IPS-20b (cell line): ENCODE measurements around the gene EPB41L4A.

Experiments used
- H3K27ac ChIP-seq: one replicate; pipeline ENCODE4 v1.5.1; 2013; ENCODE audit warnings: low read length
- H3K27me3 ChIP-seq: 2 replicates; pipeline ENCODE4 v1.6.1; 2013; ENCODE audit warnings: mild to moderate bottlenecking, low read length, inconsistent platforms; ENCODE audit not compliant: insufficient read depth
- H3K36me3 ChIP-seq: 2 replicates; pipeline ENCODE4 v1.6.1; 2013; ENCODE audit warnings: low read depth, mild to moderate bottlenecking, inconsistent platforms, low read length, moderate library complexity; ENCODE audit not compliant: insufficient read depth
- H3K4me1 ChIP-seq: 2 replicates; pipeline ENCODE4 v1.6.1; 2013; ENCODE audit warnings: mild to moderate bottlenecking, control low read depth, inconsistent platforms, low read length, moderate library complexity; ENCODE audit not compliant: insufficient read depth
- H3K4me3 ChIP-seq: 2 replicates; pipeline ENCODE4 v1.5.1; 2013; ENCODE audit warnings: mild to moderate bottlenecking, low read length, inconsistent platforms
- H3K9ac ChIP-seq: 2 replicates; pipeline ENCODE4 v1.6.1; 2013; ENCODE audit warnings: low read depth, mild to moderate bottlenecking, inconsistent platforms, low read length, moderate library complexity
- H3K9me3 ChIP-seq: 2 replicates; pipeline ENCODE4 v1.6.1; 2013; ENCODE audit warnings: mild to moderate bottlenecking, low read depth, low read length, inconsistent platforms; ENCODE audit not compliant: insufficient read depth

Gene EPB41L4A

DNA sequence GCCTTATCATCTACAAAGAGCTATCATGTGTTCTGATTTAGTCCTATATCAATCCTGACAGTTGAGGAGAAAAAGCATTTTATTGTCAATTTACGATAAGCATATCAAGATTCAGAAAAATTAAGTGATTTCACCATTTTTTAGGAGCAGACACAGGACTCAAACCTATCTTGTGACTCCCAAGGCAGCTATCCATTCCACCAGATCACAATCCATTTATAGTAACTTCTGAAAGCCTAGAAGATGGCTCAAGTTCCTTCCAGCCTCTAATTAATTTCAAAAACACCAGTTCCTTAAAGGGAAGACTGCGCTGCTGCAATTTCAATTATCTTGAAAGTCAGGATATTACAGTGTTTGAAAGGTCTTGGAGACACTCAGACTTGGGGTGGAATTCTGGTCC is 114.3 kb downstream of the EPB41L4A start:
- H3K36me3 ChIP-seq: no peaks in the 10 kb centered on the region
- no peaks in the 10 kb centered on the region for H3K27me3 ChIP-seq
- no peak overlapping the region for H3K27ac ChIP-seq
- H3K4me1 ChIP-seq: no peaks in the 10 kb centered on the region
- no peak overlapping the region for H3K9ac ChIP-seq
- H3K9me3 ChIP-seq: no peaks in the 10 kb centered on the region
- H3K4me3 ChIP-seq: no peak overlapping the region

DNA sequence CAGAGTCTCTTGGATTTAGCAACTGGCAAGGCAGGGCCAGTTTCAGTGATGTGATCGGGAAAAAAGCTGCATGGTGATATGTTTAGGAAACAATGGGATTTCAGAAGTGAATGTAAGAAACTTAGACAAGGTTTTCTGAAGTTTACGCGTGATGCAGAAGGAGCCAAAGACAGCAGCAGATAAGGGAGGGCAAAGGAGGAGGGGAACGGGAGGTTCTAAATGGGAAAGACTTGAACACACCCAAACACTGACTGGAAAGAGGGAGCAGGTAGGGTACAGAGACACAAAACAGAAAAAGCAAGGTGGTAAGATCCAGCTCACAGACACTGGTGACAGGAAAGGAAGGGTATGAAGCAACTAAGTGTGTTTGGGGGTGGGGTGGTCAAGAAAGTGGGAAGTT is 115.4 kb downstream of the EPB41L4A start:
- Histone ChIP-seq H3K36me3 (no peaks in the 10 kb centered on the region), H3K4me1 (no peaks in the 10 kb centered on the region), H3K27me3 (no peaks in the 10 kb centered on the region), H3K27ac (no peak overlapping the region), H3K4me3 (no peak overlapping the region), H3K9ac (no peak overlapping the region), H3K9me3 (no peaks in the 10 kb centered on the region)

DNA sequence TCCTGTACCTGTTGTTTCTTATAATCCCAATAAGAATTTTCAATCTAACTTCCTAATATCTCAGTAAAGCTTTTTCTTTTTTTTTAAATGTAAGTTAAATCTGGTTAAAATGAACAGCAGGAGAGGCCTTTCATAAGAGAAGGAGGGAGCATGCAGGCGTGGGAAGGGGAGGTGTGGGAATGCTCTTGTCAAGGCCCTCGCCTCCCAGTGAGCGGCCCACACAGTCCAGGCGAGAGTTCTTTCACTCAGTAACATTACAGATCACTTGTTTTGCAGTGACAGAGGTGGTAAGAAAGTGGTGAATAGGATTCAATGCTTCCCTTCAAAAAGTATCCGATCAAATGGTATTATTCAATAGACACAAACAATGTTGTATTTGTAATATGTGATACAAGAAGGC is 125.0 kb downstream of the EPB41L4A start:
- Histone ChIP-seq H3K36me3 (no peaks in the 10 kb centered on the region), H3K4me3 (no peak overlapping the region), H3K9me3 (no peaks in the 10 kb centered on the region), H3K4me1 (no peaks in the 10 kb centered on the region), H3K27me3 (no peaks in the 10 kb centered on the region), H3K27ac (no peak overlapping the region), H3K9ac (no peak overlapping the region)

DNA sequence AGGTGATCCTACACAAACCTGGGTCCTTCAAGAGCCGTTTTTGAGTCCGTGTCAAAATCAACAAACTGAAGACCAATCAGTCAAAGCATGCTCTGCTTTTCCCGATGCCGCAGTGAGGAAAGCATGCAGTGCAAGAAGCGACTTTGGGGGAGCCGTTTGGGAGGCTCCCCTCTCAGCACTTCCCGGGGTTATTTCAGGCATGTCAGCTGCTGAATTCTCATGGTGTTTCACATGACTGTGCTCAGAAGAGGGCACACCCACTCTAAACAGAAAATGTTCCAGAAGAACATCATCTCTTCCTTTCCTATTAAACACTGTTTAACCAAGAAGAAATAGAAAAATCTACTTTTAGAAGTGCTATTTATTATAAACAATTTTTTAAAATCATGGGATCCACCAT is 125.5 kb downstream of the EPB41L4A start:
- Histone ChIP-seq H3K9me3 (no peaks in the 10 kb centered on the region), H3K4me1 (no peaks in the 10 kb centered on the region), H3K27me3 (no peaks in the 10 kb centered on the region), H3K4me3 (no peak overlapping the region), H3K9ac (no peak overlapping the region), H3K27ac (no peak overlapping the region), H3K36me3 (no peaks in the 10 kb centered on the region)

DNA sequence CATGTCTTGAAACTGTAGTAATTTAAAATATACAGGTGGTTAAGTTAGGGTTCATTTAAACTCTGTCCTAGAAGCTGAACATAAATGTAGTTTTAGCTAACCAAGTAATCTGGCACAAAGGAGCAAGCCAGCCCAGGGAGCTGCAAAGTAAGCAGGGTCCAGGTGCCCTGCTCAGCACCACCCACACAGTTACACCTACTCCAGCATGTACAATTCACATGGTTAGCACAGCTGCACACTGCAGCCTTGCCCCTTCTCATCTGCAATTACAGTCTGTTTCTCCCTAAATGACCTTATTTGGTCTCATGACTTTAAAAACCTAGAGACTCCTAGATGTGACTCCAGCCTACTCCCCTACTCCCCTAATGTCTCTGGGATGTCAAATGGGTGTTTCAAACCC is 128.4 kb downstream of the EPB41L4A start:
- Histone ChIP-seq H3K27ac (no peak overlapping the region), H3K27me3 (no peaks in the 10 kb centered on the region), H3K9ac (no peak overlapping the region), H3K4me1 (no peaks in the 10 kb centered on the region), H3K9me3 (no peaks in the 10 kb centered on the region), H3K36me3 (no peaks in the 10 kb centered on the region), H3K4me3 (no peak overlapping the region)

DNA sequence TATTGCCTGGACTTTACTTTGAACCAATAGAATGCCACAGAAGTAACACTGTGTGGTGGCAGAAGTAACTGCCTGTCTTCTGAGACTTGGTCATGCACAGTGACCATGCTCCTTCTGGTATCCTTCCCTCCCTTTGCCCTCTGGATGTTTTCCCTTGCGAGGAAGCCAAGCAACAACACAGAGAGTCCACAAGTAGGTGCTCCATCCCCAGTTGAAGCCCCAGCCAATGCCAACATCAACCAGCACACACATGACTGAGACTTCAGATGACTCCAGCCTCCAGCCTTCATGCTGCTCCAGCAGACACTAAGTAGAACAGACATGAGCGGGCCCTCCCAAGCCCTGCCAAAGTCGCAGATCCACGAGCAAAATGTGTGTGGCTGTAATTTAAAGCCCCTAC is 129.6 kb downstream of the EPB41L4A start:
- no peaks in the 10 kb centered on the region for H3K27me3 ChIP-seq
- no peaks in the 10 kb centered on the region for H3K36me3 ChIP-seq

DNA sequence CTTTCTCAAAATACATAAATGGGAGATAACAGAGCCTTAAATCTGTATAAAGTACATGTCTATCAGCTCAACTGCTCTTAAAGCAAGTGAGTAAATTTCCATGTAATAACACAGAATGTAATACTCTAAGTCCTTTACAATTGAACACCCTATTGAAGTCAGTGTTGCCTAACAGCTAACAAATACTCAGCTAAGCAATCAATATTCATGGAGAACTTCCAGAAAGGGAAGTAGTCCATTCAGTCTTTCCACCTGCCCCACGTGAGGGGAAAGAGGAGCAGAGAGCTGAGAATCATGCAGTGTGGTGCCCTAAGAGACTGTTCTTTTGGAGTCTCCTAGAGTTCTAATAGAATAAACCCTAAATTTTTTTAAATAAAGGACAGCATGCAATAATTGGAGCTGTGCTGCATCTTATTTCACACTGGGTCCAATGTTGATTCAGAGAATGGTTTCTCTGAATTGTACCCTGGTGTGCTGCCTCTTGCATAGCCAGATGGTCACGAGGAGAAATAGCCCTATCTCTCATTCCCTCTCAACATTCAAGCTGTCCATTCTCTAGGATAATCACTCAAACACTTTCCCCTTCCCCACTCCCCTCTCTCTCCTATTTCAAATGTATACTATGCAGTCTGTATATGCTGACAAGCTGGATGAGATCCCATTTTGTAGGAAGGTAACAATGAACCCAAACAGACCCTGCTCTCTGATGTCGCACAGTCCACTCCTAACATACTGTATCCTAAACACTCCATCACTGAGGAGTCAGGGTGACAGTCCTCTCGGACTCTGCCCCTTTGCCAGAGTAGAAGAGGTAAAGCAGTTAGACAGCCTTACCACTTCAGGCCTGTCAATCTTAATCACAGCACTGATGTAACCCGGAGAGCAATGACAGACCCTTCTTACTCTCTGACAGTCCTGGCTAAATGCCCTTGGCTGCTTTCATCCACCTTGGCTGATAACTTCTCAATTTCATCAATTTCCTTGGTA is 134.8 kb downstream of the EPB41L4A start:
- H3K27ac ChIP-seq: no peak overlapping the region
- no peaks in the 10 kb centered on the region for H3K9me3 ChIP-seq
- H3K9ac ChIP-seq: no peak overlapping the region
- no peak overlapping the region for H3K4me3 ChIP-seq
- no peaks in the 10 kb centered on the region for H3K36me3 ChIP-seq
- no peaks in the 10 kb centered on the region for H3K4me1 ChIP-seq
- H3K27me3 ChIP-seq: no peaks in the 10 kb centered on the region

More for the DNA sequence above, 129.6 kb downstream of the EPB41L4A start:
- Histone ChIP-seq H3K9ac (no peak overlapping the region), H3K27ac (no peak overlapping the region), H3K4me3 (no peak overlapping the region), H3K4me1 (no peaks in the 10 kb centered on the region), H3K9me3 (no peaks in the 10 kb centered on the region)

DNA sequence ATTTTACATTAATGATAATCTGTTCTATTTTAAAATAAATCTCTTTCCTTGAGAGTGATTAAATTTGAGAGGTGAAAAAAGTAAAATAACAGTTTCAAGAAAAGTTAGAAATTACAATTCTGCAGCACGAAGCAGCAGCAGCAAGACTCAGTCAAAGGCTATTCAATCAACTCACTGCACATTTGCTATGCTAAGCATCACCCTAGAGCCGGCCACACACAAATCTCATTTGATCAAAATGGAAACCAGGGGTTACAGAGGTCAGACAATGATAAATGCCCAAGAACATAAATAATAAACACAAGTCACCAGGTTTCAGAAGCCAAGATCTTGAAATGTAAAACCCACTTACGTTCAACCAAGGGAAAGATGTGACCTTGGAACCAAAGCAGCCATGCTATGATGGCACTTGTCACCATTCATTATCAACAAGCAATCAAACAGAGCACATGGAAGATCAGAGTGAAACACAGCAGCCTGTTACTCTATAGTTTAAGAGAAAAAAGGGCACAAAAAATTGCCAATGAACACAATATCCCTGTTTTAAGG is 136.0 kb downstream of the EPB41L4A start:
- Histone ChIP-seq H3K27me3 (no peaks in the 10 kb centered on the region), H3K27ac (no peak overlapping the region), H3K4me3 (no peak overlapping the region), H3K9me3 (no peaks in the 10 kb centered on the region), H3K36me3 (no peaks in the 10 kb centered on the region), H3K4me1 (no peaks in the 10 kb centered on the region), H3K9ac (no peak overlapping the region)

DNA sequence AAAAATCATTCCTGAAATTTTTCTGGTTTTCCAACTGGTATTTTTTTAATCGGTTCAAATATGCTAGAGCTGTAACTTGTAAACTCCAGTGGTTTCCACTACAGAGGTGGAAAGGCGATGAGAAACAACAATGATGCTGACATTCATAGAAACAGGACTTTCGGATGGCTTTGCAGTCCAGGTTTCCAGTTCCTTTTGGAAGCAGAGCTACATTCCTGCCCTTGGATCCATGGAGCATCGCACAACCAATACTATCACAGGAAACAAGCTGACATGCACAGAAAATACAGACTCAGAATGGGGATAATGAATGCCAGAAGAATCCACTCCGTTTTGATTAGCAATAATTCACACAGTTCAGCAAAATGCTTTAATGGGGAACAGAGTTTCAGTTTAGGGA is 140.0 kb downstream of the EPB41L4A start:
- H3K36me3 ChIP-seq: no peaks in the 10 kb centered on the region

DNA sequence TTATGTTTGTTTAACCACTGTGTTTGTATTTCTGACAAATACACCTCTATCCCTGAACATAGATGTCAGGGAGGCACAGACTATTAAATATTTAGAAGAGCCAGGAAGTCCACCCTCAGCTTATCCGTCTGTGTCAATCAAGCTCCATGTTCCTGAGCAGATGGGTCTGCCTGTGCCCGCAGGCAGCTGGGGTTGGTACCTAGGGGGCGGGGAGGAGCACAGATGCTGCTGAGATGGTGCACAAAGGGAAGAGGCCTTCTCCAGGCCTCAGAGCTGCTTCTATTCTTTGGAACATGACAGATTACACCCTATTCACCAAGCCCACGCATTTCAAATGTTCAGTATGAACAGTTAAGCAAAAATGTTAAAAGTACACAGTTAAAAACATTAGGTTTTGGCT is 142.1 kb downstream of the EPB41L4A start:
- Histone ChIP-seq H3K9ac (no peak overlapping the region), H3K27ac (no peak overlapping the region), H3K4me1 (no peaks in the 10 kb centered on the region), H3K4me3 (no peak overlapping the region), H3K36me3 (no peaks in the 10 kb centered on the region), H3K9me3 (no peaks in the 10 kb centered on the region), H3K27me3 (no peaks in the 10 kb centered on the region)

More for the DNA sequence above, 140.0 kb downstream of the EPB41L4A start:
- H3K9me3 ChIP-seq: no peaks in the 10 kb centered on the region
- no peak overlapping the region for H3K27ac ChIP-seq
- H3K4me3 ChIP-seq: no peak overlapping the region
- no peak overlapping the region for H3K9ac ChIP-seq
- H3K4me1 ChIP-seq: no peaks in the 10 kb centered on the region
- H3K27me3 ChIP-seq: no peaks in the 10 kb centered on the region

DNA sequence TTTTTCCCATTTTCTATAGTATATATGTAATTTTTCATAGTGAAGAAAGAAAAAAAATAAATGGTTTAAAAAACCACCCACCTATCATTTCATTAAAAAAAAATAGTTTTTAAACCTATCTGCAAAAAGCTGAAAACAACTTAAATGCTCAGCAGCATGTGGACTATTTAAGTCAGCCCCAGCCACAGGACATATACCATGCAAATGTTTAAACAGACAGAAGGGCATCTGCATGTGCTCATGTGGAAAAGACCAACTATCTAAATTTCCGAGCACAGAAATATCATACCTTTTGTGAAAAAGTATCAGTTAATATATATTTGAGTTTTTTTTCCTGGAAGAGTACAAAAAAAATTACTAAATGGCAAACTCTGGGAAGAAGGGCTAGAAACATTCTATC is 143.4 kb downstream of the EPB41L4A start:
- Histone ChIP-seq H3K9ac (no peak overlapping the region), H3K4me3 (no peak overlapping the region), H3K36me3 (no peaks in the 10 kb centered on the region), H3K27ac (no peak overlapping the region), H3K9me3 (no peaks in the 10 kb centered on the region), H3K27me3 (no peaks in the 10 kb centered on the region), H3K4me1 (no peaks in the 10 kb centered on the region)
